Astrocyte (in vitro differentiated cells and primary cell): ENCODE data around the gene LMTK2.

Experiments
- CTCF ChIP-seq: IDR thresholded peaks from 2 replicates; pipeline ENCODE4 v1.5.1; 2011; ENCODE audit warnings: low read depth, mild to moderate bottlenecking, inconsistent platforms, low read length, moderate library complexity; ENCODE audit not compliant: insufficient read depth
- EZH2 ChIP-seq: IDR thresholded peaks from 2 replicates; pipeline ENCODE4 v1.6.1; 2012; ENCODE audit warnings: mild to moderate bottlenecking, low read length, inconsistent platforms; ENCODE audit not compliant: insufficient read depth

GRCh38 chr7:98174334-98175259, 67.9 kb downstream of the LMTK2 start:
- TF ChIP-seq CTCF (no peak), EZH2 (no peak)
